ENCODE data around the gene NRIP2. TPM values are rescaled to one million over a fixed set of nuclear protein-coding genes. Genes with fewer than 3 reads are reported as not detected.
A peak's percentile ranks its signal among the peaks of the same experiment; 100 is the strongest.

The NRIP2 gene
- total RNA-seq, 1 experiment from 2014 or later = 0.15 TPM

- DNase-seq = peak; percentile 44
- no peak overlapping the region for H2BK5ac ChIP-seq (ENCODE audit: insufficient read length, low read length)
- no peak overlapping the region for H2BK12ac ChIP-seq (ENCODE audit: insufficient read length, low read depth, low read length)
- TF ChIP-seq CTCF (conservative IDR thresholded peaks at IDR 0.05) = peak; percentile 23; the same call in 2 of the 3 replicates
- H4K20me1 ChIP-seq (ENCODE audit: control insufficient read depth, insufficient read depth, insufficient read length) = no peaks in the 10 kb centered on the region
- no peak overlapping the region for H3K4ac ChIP-seq (ENCODE audit: low read depth, low read length)
- no peak overlapping the region for H3K56ac ChIP-seq (ENCODE audit: insufficient read length, low read depth, low read length)
- peak overlapping the region; percentile 73 for H3K4me2 ChIP-seq (ENCODE audit: insufficient read depth, insufficient read length, low read length)
- WGBS (ENCODE audit: extremely low coverage, insufficient read length, low lambda C conversion rate) = no CpG with 5 or more reads among the region's 16 CpGs
- no peak overlapping the region for H4K91ac ChIP-seq (ENCODE audit: insufficient read length, low read depth, low read length)
- no peak overlapping the region for H2AFZ ChIP-seq (ENCODE audit: low read length)
- H3K79me1 ChIP-seq (ENCODE audit: insufficient read depth, low read depth, low read length, poor library complexity, severe bottlenecking) = no peaks in the 10 kb centered on the region
- no peaks in the 10 kb centered on the region for H3K27me3 Mint-ChIP-seq (ENCODE audit: low read depth)
- no peak overlapping the region for H3K18ac ChIP-seq (ENCODE audit: insufficient read length, low read depth, low read length)
- H4K5ac ChIP-seq (ENCODE audit: insufficient read length, low read depth, low read length) = no peak overlapping the region
- peak overlapping the region; percentile 94 to 100 for H3K4me3 Mint-ChIP-seq
- H3K4me1 Mint-ChIP-seq = peaks cover 22 to 25% of the 10 kb centered on the region in 2 experiments
- no peaks in the 10 kb centered on the region for H3K27me3 ChIP-seq (ENCODE audit: insufficient read depth, low read length)
- H3K4me1 ChIP-seq (ENCODE audit: insufficient read depth, low read length) = no peaks in the 10 kb centered on the region
- peaks cover 24 to 30% (median 30%) of the 10 kb centered on the region in 3 experiments for H3K36me3 Mint-ChIP-seq (ENCODE audit: insufficient read depth in 1 of 3, low read depth in 3 of 3)
- H3K27ac Mint-ChIP-seq = peak overlapping the region; percentile 97 to 100 (median 98)
- no peak overlapping the region for H3K14ac ChIP-seq (ENCODE audit: insufficient read depth, low read length)
- H3K27ac ChIP-seq (ENCODE audit: insufficient read length, low read depth, low read length) = no peak overlapping the region
- H2BK15ac ChIP-seq (ENCODE audit: low read depth, low read length) = no peak overlapping the region
- no peaks in the 10 kb centered on the region for H3K9me3 ChIP-seq (ENCODE audit: control insufficient read depth, low read depth, low read length)
- no peak overlapping the region for H3T11ph ChIP-seq (ENCODE audit: low read length)
- 0 out of 5 replicates have a peak, but pooled peaks cover 0 to 2% of the 10 kb centered on the region in 2 experiments for H3K9me3 Mint-ChIP-seq
- H3K9ac ChIP-seq (ENCODE audit: extremely low read depth, insufficient read length, low read length) = peak overlapping the region; percentile 71
- peaks cover 14% of the 10 kb centered on the region for H3K23me2 ChIP-seq (ENCODE audit: insufficient read length, low read depth, low read length, poor library complexity, severe bottlenecking)
- H2AK5ac ChIP-seq (ENCODE audit: insufficient read length, low read length) = no peak overlapping the region
- no peak overlapping the region for H4K8ac ChIP-seq (replicated peaks; ENCODE audit: insufficient read length, low read depth, low read length)
- H3K79me2 ChIP-seq (ENCODE audit: insufficient read depth, low read length) = peaks cover 7% of the 10 kb centered on the region; the same call in 1 of the 2 replicates
- no peak overlapping the region for H2BK20ac ChIP-seq (ENCODE audit: low read depth, low read length, poor library complexity, severe bottlenecking)
- no peak overlapping the region for H3K23ac ChIP-seq (ENCODE audit: insufficient read length, low read depth, low read length)
- no peak overlapping the region for H2BK120ac ChIP-seq (ENCODE audit: low read depth, low read length, poor library complexity, severe bottlenecking)
These were observed 43.3 kb upstream of the NRIP2 start for GRCh38 chr12:2877953-2878732.

Measured in H9 (cell line).